ENCODE results near the gene RTN4.

Gene RTN4

GRCh38 chr2:54967759-54968365 is 82.4 kb downstream of the RTN4 start:
- DNase-seq (ENCODE audit: low spot score), result no peak

GRCh38 chr2:54967269-54967668 is 83.0 kb downstream of the RTN4 start:
- no peak for DNase-seq (ENCODE audit: low spot score)

- no peak for DNase-seq (ENCODE audit: low spot score)
These were observed 83.4 kb downstream of the RTN4 start for GRCh38 chr2:54966837-54967236.

- DNase-seq (ENCODE audit: low spot score), result peak; percentile 71
These were observed 84.0 kb downstream of the RTN4 start for GRCh38 chr2:54966165-54966832.

GRCh38 chr2:54965425-54965824 is 84.8 kb downstream of the RTN4 start:
- DNase-seq (ENCODE audit: low spot score), result no peak

- DNase-seq (ENCODE audit: low spot score), result no peak
These were observed 85.4 kb downstream of the RTN4 start for GRCh38 chr2:54964816-54965215.

- DNase-seq (ENCODE audit: low spot score), result no peak
These were observed 86.0 kb downstream of the RTN4 start for GRCh38 chr2:54964271-54964670.

- DNase-seq (ENCODE audit: low spot score), result no peak
These were observed 86.8 kb downstream of the RTN4 start for GRCh38 chr2:54963476-54963875.

- DNase-seq (ENCODE audit: low spot score), result no peak
These were observed 87.3 kb downstream of the RTN4 start for GRCh38 chr2:54962935-54963440.

- no peak for DNase-seq (ENCODE audit: low spot score)
These were observed 87.7 kb downstream of the RTN4 start for GRCh38 chr2:54962511-54962910.

GRCh38 chr2:54960164-54960563 is 90.1 kb downstream of the RTN4 start:
- no peak for DNase-seq (ENCODE audit: low spot score)

- no peak for DNase-seq (ENCODE audit: low spot score)
These were observed 91.4 kb downstream of the RTN4 start for GRCh38 chr2:54958717-54959371.

- DNase-seq (ENCODE audit: low spot score), result no peak
These were observed 92.8 kb downstream of the RTN4 start for GRCh38 chr2:54957321-54957999.

GRCh38 chr2:54956111-54956627 is 94.1 kb downstream of the RTN4 start:
- DNase-seq (ENCODE audit: low spot score), result peak; percentile 54

GRCh38 chr2:54955358-54956110 is 94.7 kb downstream of the RTN4 start:
- DNase-seq (ENCODE audit: low spot score), result no peak

- DNase-seq (ENCODE audit: low spot score), result no peak
These were observed 95.4 kb downstream of the RTN4 start for GRCh38 chr2:54954705-54955357.

- DNase-seq (ENCODE audit: low spot score), result no peak
These were observed 96.1 kb downstream of the RTN4 start for GRCh38 chr2:54954158-54954557.

- no peak for DNase-seq (ENCODE audit: low spot score)
These were observed 97.2 kb downstream of the RTN4 start for GRCh38 chr2:54952978-54953456.

GRCh38 chr2:54952425-54952824 is 97.8 kb downstream of the RTN4 start:
- DNase-seq (ENCODE audit: low spot score), result no peak

- no peak for DNase-seq (ENCODE audit: low spot score)
These were observed 99.4 kb downstream of the RTN4 start for GRCh38 chr2:54950811-54951210.

- DNase-seq (ENCODE audit: low spot score), result no peak
These were observed 100.8 kb downstream of the RTN4 start for GRCh38 chr2:54949431-54949830.

All from SW480 (cell line).